IPS-18a (cell line): ENCODE data around the gene GPR55.

ENCODE experiments used
- H3K27ac ChIP-seq: one replicate; pipeline ENCODE4 v1.5.1; 2013; ENCODE audit warnings: low read length
- H3K27me3 ChIP-seq: one replicate; pipeline ENCODE4 v1.6.1; 2013; ENCODE audit warnings: mild to moderate bottlenecking, low read length; ENCODE audit not compliant: control insufficient read depth, insufficient read depth
- H3K36me3 ChIP-seq: one replicate; pipeline ENCODE4 v1.6.1; 2013; ENCODE audit warnings: low read depth, low read length; ENCODE audit not compliant: control insufficient read depth
- H3K4me1 ChIP-seq: one replicate; pipeline ENCODE4 v1.6.1; 2013; ENCODE audit warnings: low read depth, low read length; ENCODE audit not compliant: control insufficient read depth
- H3K4me3 ChIP-seq: one replicate; pipeline ENCODE4 v1.5.1; 2013; ENCODE audit warnings: low read length
- H3K9ac ChIP-seq: one replicate; pipeline ENCODE4 v1.6.1; 2013; ENCODE audit warnings: mild to moderate bottlenecking, low read length, moderate library complexity
- H3K9me3 ChIP-seq: one replicate; pipeline ENCODE4 v1.6.1; 2013; ENCODE audit warnings: low read depth, low read length; ENCODE audit not compliant: control insufficient read depth

The GPR55 gene

DNA sequence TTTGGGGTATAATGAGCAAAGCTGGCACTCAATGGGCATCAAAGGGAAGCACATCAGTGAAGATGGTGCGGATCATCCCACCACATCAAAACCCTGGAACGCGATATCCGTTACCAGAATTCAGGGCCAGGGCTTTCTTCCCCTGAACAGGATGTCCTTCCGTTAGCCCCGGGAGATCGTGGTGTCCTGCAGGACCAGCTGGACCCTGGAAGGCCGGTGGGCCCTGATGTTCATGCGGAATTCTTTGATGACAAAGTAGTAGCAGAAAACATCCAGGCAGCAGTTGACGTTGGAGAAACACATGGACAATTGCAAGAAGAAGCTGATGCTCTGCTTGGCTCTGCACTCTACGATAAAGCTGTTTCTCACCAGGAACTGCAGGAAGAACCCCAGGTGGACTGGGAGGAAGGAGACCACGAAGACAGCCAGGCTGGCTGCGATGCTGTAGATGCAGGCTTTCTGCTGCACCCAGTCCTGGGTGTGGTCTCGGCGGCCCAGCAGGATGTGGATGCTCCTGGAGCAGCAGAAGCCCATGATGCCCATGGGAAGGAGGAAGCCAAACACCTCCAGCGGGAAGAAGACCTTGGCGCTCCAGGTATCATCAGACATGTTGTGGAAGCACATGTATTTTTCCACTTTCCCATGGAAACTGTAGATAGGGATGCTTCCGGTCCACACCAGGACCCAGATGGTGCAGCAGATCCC lies 15.0 kb downstream of the GPR55 start:
- peaks cover 10% of the 10 kb centered on the region for H3K4me1 ChIP-seq
- H3K36me3 ChIP-seq: no peaks in the 10 kb centered on the region
- H3K27ac ChIP-seq: no peak overlapping the region
- no peaks in the 10 kb centered on the region for H3K9me3 ChIP-seq
- no peak overlapping the region for H3K9ac ChIP-seq
- H3K4me3 ChIP-seq: no peak overlapping the region
- peaks cover 6% of the 10 kb centered on the region for H3K27me3 ChIP-seq

DNA sequence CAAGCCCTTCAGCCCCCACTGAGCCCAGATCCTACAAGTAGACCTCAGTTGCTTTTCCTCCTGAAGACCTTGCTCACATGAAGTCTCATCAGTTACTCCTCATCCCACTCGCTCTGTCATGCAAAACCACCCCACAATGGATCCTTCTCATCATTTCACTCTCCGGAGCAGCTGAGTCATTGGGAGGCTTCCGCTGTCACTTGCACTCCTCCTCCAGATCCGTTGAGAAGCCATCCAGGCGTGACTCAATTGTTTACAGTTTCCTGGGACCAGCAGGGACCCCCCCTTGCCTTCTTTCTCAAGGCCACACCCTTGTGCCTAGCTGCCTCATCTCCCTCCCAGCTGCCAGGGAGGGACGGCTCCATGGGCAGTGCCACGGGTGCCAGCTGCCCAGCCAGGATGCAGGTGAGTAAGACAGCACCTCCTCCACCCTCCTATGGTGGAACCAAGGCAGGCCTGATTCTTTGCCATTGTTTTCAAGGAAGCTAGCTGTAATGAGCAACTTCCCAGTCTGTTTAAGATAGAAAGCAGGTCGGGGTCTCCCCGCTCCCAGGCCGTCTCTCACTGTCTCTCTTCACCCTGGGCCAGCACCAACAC lies 16.3 kb downstream of the GPR55 start:
- Histone ChIP-seq H3K4me3 (no peak overlapping the region), H3K27ac (no peak overlapping the region), H3K27me3 (peaks cover 15% of the 10 kb centered on the region), H3K9me3 (no peaks in the 10 kb centered on the region), H3K4me1 (peaks cover 13% of the 10 kb centered on the region), H3K36me3 (no peaks in the 10 kb centered on the region), H3K9ac (no peak overlapping the region)

DNA sequence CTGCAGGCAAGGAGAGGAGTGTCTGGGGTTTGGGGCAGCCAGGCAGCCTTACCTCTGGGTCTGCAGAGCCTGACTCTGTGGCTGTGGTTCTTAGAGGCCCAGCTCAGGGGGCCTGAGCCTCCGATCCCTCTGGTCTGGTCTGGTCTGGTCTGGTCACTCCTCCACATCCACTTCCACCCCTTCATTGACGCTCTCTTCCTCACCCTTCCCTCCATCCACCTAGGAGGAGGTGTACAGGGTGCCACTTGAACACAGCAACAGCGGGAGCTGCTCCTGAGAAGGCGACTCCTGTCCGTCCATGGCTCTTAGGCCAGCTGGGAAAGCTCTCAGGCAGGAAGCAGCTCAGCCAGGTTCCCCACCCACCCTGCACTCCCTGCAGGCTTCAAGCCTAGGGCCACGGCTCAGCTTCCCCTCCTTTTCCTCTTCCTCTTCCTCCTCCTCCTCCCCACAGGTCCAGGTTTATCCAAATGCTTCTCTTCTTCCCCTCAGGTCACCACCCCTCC lies 16.9 kb downstream of the GPR55 start:
- H3K27ac ChIP-seq: no peak overlapping the region
- no peak overlapping the region for H3K9ac ChIP-seq
- no peaks in the 10 kb centered on the region for H3K9me3 ChIP-seq
- H3K27me3 ChIP-seq: peaks cover 15% of the 10 kb centered on the region
- no peaks in the 10 kb centered on the region for H3K36me3 ChIP-seq
- H3K4me3 ChIP-seq: no peak overlapping the region
- peaks cover 18% of the 10 kb centered on the region for H3K4me1 ChIP-seq

GRCh38 chr2:230907361-230908091 lies 17.5 kb downstream of the GPR55 start:
- peaks cover 15% of the 10 kb centered on the region for H3K27me3 ChIP-seq
- H3K4me1 ChIP-seq: peaks cover 24% of the 10 kb centered on the region
- no peak overlapping the region for H3K27ac ChIP-seq
- no peaks in the 10 kb centered on the region for H3K9me3 ChIP-seq
- H3K9ac ChIP-seq: no peak overlapping the region
- no peak overlapping the region for H3K4me3 ChIP-seq
- H3K36me3 ChIP-seq: no peaks in the 10 kb centered on the region

DNA sequence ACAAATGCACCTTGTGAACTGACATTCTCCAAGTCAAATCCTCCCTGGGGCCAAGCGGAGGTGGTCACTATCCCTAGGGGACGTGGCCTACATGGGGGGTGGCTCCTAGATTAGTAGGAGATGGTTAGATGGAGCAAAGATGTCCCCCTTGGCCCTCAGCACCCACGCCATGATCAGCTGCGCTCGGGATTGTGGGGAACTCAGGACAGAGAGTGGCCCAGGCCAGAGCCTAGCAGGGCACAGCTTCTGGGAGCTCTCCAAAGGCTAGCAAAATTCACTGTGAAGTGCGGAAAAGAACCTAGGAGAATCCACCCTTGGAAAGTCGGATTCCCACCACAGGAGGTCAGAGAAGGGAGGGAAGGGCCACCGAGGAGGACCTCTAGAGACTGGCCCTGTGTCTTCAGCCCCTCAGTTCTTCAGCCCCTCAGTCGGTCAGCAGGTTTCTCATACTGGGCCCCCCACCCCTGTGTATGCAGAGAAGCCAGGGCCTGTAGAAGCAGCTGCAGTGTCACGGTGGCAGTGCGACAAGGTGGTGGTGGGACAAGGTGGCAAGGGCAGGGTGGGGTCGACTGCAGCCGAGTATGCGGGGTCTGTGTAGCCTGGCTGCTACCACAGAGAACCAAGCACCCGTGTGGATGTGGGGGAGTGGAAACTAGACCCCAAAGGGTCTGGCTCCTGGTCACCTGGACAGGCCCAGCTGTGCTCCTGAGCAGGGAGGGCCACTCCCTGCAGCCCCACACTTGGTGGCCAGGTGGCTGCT lies 18.4 kb downstream of the GPR55 start:
- H3K4me1 ChIP-seq: peaks cover 27% of the 10 kb centered on the region
- H3K9me3 ChIP-seq: no peaks in the 10 kb centered on the region
- H3K27ac ChIP-seq: no peak overlapping the region
- no peaks in the 10 kb centered on the region for H3K36me3 ChIP-seq
- peaks cover 15% of the 10 kb centered on the region for H3K27me3 ChIP-seq
- H3K4me3 ChIP-seq: no peak overlapping the region
- H3K9ac ChIP-seq: no peak overlapping the region

DNA sequence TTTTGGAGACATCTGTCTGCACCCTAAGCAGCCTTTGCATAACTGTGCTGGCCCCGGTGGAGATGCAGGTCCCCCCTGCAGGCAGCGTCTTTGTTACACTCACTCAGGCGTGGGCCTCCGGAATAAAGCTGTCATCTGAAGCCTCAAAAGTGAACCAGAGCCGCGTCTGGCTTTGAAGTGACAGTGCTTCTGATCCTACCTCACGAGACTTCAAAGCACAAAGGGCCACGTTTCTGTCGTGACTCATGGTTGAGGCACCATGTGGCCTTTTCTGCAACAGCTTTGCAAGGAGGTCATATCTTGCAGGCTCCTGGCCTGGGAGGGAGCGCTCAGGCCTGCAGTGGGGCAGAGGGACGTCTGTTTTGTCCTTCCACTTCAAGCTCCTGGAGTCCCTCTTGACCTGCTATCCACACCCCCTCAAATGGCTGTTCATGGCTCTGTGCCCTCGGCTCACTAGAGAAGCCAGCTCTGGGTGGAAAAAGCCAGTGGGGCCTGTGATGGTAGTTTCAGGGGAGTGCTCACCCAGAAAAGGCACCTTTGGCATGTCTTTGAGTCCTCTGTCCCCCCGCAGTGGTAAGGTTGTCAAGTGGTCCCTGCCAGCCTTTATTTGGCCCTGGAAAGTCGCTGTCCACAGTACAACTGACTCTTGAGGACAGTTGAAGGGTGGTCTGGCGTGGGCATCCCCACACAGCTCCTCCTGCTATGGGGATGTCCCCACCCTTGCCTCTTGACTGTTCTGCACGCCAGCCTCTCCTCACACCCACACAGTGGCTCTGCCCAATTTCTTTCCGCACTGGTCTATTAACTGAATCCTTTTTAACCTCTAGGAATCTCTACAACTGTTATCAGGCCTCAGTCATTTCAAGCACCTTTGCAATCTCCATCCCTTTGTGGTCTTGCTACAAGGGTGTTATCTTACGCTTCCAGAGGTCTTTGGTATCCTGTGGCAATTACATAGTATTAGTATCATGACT lies 19.3 kb downstream of the GPR55 start:
- Histone ChIP-seq H3K4me1 (peaks cover 27% of the 10 kb centered on the region), H3K27me3 (peaks cover 15% of the 10 kb centered on the region), H3K27ac (no peak overlapping the region), H3K4me3 (no peak overlapping the region), H3K9me3 (no peaks in the 10 kb centered on the region), H3K9ac (no peak overlapping the region), H3K36me3 (no peaks in the 10 kb centered on the region)

GRCh38 chr2:230904856-230905447 lies 20.1 kb downstream of the GPR55 start:
- no peak overlapping the region for H3K27ac ChIP-seq
- H3K9me3 ChIP-seq: no peaks in the 10 kb centered on the region
- H3K27me3 ChIP-seq: peaks cover 15% of the 10 kb centered on the region
- H3K9ac ChIP-seq: no peak overlapping the region
- H3K4me1 ChIP-seq: peaks cover 27% of the 10 kb centered on the region
- no peak overlapping the region for H3K4me3 ChIP-seq
- no peaks in the 10 kb centered on the region for H3K36me3 ChIP-seq

DNA sequence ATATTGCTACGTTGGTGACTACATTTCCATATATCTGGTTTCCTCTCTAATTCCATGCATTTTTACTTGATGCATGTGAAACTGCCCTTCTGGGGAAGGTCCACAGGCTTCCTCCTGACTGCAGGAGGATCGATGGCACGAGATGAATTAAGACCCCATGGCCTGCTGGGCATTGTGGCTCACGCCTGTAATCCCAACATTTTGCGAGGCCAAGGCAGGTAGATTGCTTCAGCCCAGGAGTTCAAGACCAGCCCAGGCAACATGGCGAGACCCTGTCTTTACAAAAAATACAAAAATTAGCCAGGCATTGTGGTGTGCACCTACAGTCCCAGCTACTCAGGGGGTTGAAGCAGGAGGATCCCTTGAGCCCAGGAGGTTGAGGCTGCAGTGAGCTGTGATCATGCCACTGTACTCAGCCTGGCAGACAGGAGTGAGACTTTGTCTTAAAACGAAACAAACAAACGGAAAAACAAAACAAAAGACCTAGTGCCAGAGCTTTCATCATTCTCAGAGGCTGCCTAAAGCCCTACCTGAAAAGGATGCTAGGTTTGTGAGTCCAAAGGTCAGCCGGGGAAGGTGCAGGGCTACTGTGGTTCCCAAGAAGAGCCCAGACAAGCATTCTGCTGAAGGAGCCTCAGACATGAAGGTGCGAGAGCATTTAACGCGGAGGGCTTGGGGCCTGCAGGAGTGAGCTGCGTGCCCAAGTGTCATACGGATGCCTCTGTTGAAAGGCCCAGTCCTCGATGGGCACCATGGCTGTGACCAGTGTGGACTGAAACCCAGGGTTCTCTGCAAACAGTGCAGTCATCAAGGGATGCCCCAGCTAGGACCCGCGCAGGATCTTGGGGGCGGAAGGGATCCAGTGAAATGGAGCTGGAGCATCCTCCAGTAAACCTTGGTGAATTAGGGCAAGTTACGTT lies 21.6 kb downstream of the GPR55 start:
- peaks cover 15% of the 10 kb centered on the region for H3K27me3 ChIP-seq
- H3K9me3 ChIP-seq: no peaks in the 10 kb centered on the region
- no peak overlapping the region for H3K9ac ChIP-seq
- no peak overlapping the region for H3K27ac ChIP-seq
- no peak overlapping the region for H3K4me3 ChIP-seq
- peaks cover 34% of the 10 kb centered on the region for H3K4me1 ChIP-seq
- no peaks in the 10 kb centered on the region for H3K36me3 ChIP-seq

DNA sequence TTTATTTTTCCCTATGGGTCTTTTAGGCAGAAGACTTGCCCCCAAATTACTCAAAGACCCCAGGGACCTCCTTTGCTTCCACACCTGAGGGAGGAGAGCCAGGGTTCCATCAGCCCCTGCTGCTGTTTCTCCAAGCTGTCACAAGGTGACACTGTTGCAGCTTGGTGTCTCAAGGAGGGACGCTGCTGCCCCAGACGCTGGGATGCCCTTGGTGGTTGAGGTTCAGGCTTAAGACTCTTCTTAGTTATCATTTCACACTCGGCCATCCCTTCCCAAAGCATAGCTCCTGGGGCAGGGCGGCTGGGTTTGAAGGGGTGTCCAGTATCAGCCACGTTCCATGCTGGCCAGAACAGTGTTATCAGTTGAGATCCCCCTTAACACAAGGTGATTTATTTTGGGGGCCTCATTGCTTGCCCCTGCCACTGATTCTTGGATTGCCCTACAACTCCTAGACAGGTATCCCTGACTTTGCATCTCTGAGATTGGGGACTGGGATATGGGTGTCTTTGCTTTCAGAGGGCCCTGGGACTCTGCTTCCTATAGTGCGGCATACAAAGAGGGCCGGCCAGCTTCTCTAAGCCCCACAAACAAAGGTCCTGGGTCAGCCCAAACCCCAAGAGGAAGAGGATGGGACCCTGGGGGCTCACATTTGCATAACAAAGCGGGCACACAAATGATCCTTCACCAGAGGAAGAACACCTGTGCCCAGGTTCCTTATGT lies 22.7 kb downstream of the GPR55 start:
- peaks cover 34% of the 10 kb centered on the region for H3K4me1 ChIP-seq
- peak overlapping the region; percentile 1 for H3K27ac ChIP-seq
- no peaks in the 10 kb centered on the region for H3K9me3 ChIP-seq
- peak overlapping the region; percentile 26 for H3K4me3 ChIP-seq
- H3K27me3 ChIP-seq: peaks cover 15% of the 10 kb centered on the region
- no peaks in the 10 kb centered on the region for H3K36me3 ChIP-seq
- H3K9ac ChIP-seq: no peak overlapping the region
